Neuronal stem cell (in vitro differentiated cells): Measurements from ENCODE around the gene SERPINA1.

ENCODE experiments used
- DNase-seq: peaks from one replicate; pipeline ENCODE4 v3.0.0-alpha.2; 2013; ENCODE audit warnings: low spot score
- H2AFZ ChIP-seq: one replicate; pipeline ENCODE4 v1.6.1; 2013; ENCODE audit warnings: mild to moderate bottlenecking, low read length, inconsistent platforms
- H2AK5ac ChIP-seq: 2 replicates; pipeline ENCODE4 v1.6.1; 2013; ENCODE audit warnings: low read depth, mild to moderate bottlenecking, inconsistent platforms, low read length, moderate library complexity, mixed read lengths
- H2BK120ac ChIP-seq: 2 replicates; pipeline ENCODE4 v1.6.1; 2013; ENCODE audit warnings: low read depth, mild to moderate bottlenecking, inconsistent platforms, low read length, moderate library complexity, mixed read lengths
- H2BK12ac ChIP-seq: one replicate; pipeline ENCODE4 v1.6.1; 2013; ENCODE audit warnings: low read length, inconsistent platforms
- H2BK15ac ChIP-seq: 2 replicates; pipeline ENCODE4 v1.6.1; 2013; ENCODE audit warnings: mild to moderate bottlenecking, low read length, inconsistent platforms, mixed read lengths
- H2BK5ac ChIP-seq: one replicate; pipeline ENCODE4 v1.6.1; 2013; ENCODE audit warnings: inconsistent platforms, mild to moderate bottlenecking, low read length, moderate library complexity
- H3K14ac ChIP-seq: one replicate; pipeline ENCODE4 v1.6.1; 2013; ENCODE audit warnings: low read length, inconsistent platforms
- H3K18ac ChIP-seq: 2 replicates; pipeline ENCODE4 v1.6.1; 2013; ENCODE audit warnings: low read length, inconsistent platforms
- H3K23ac ChIP-seq: 2 replicates; pipeline ENCODE4 v1.6.1; 2013; ENCODE audit warnings: low read depth, mild to moderate bottlenecking, mixed read lengths, low read length, inconsistent platforms; ENCODE audit not compliant: poor library complexity
- H3K27ac ChIP-seq: replicated peaks from 3 replicates; pipeline ENCODE4 v1.5.1; 2013; ENCODE audit warnings: low read length, inconsistent platforms
- H3K27me3 ChIP-seq, 3 experiments: 2 replicates each; pipeline ENCODE4 v1.6.1; 2013; ENCODE audit warnings: low read length in 3 of 3, mild to moderate bottlenecking in 2 of 3, inconsistent platforms in 1 of 3, low read depth in 1 of 3, mixed read lengths in 1 of 3, moderate library complexity in 1 of 3; ENCODE audit not compliant: control insufficient read depth in 3 of 3, insufficient read depth in 3 of 3
- H3K36me3 ChIP-seq, 2 donors: replicated peaks in 1 of 2; 2 replicates each; pipeline ENCODE4 v1.6.1; 2013; ENCODE audit warnings: low read length in 2 of 2; ENCODE audit not compliant: control insufficient read depth in 2 of 2, insufficient read depth in 2 of 2
- H3K4ac ChIP-seq: 2 replicates; pipeline ENCODE4 v1.6.1; 2013; ENCODE audit warnings: inconsistent platforms, mild to moderate bottlenecking, low read length, moderate library complexity
- H3K4me1 ChIP-seq, 2 donors: 1 replicate in 1 of 2; 2 replicates in 1 of 2; pipeline ENCODE4 v1.6.1; 2013; ENCODE audit warnings: low read length in 2 of 2, low read depth in 1 of 2; ENCODE audit not compliant: control insufficient read depth in 2 of 2, insufficient read depth in 1 of 2
- H3K4me2 ChIP-seq: one replicate; pipeline ENCODE4 v1.6.1; 2013; ENCODE audit warnings: mild to moderate bottlenecking, low read length, inconsistent platforms; ENCODE audit not compliant: insufficient read depth, poor library complexity, severe bottlenecking
- H3K4me3 ChIP-seq, 2 donors: 2 replicates each; pipeline ENCODE4 v1.5.1; 2013; ENCODE audit warnings: low read length in 2 of 2, mild to moderate bottlenecking in 2 of 2, inconsistent platforms in 1 of 2, moderate library complexity in 1 of 2
- H3K79me1 ChIP-seq: one replicate; pipeline ENCODE4 v1.6.1; 2013; ENCODE audit warnings: low read depth, mild to moderate bottlenecking, inconsistent platforms, low read length, moderate library complexity
- H3K9ac ChIP-seq: one replicate; pipeline ENCODE4 v1.6.1; 2013; ENCODE audit warnings: mild to moderate bottlenecking, low read depth, low read length, inconsistent platforms; ENCODE audit not compliant: poor library complexity
- H3K9me3 ChIP-seq, 2 donors: replicated peaks in 1 of 2; 2 replicates each; pipeline versions ENCODE3 to v1.6.1; 2013; ENCODE audit warnings: low read length in 2 of 2, mild to moderate bottlenecking in 2 of 2, inconsistent platforms in 1 of 2, low read depth in 1 of 2, mixed read lengths in 1 of 2, moderate library complexity in 1 of 2; ENCODE audit not compliant: control insufficient read depth in 2 of 2, insufficient read depth in 1 of 2
- H4K8ac ChIP-seq: one replicate; pipeline ENCODE4 v1.6.1; 2013; ENCODE audit warnings: low read depth, mild to moderate bottlenecking, inconsistent platforms, low read length, moderate library complexity
- H4K91ac ChIP-seq: one replicate; pipeline ENCODE4 v1.6.1; 2013; ENCODE audit warnings: low read length, low read depth, mild to moderate bottlenecking, inconsistent platforms; ENCODE audit not compliant: poor library complexity
- WGBS, 2 donors: extraction: QIAGEN DNeasy Blood & Tissue Kit; methylation state at CpG; one replicate each; pipeline ENCODE4 v1.1.7; 2013; ENCODE audit warnings: missing lambda C conversion rate in 2 of 2, mixed read lengths in 1 of 2; ENCODE audit not compliant: insufficient read length in 2 of 2, insufficient replicate concordance in 1 of 2; ENCODE audit errors: extremely low coverage in 2 of 2; 5-methylcytosine and 5-hydroxymethylcytosine counted together

The SERPINA1 gene

GRCh38 chr14:94380225-94381148 lies 7.9 kb downstream of the SERPINA1 start:
- Histone ChIP-seq H3K4ac (no peak overlapping the region), H3K27me3 (no peaks in the 10 kb centered on the region), H4K8ac (no peak overlapping the region), H4K91ac (no peak overlapping the region), H3K18ac (no peak overlapping the region), H2BK5ac (no peak overlapping the region), H3K36me3 (no peaks in the 10 kb centered on the region), H3K79me1 (no peaks in the 10 kb centered on the region), H2BK15ac (no peak overlapping the region), H3K4me2 (no peak overlapping the region), H3K14ac (no peak overlapping the region), H2BK120ac (peak overlapping the region; percentile 29), H3K4me1 (peaks cover 0 to 2% of the 10 kb centered on the region in 2 donors), H3K23ac (no peak overlapping the region), H3K4me3 (no peak overlapping the region), H2BK12ac (no peak overlapping the region), H3K27ac (no peak overlapping the region), H3K9ac (no peak overlapping the region), H2AFZ (no peak overlapping the region), H2AK5ac (no peak overlapping the region), H3K9me3 (no peaks in the 10 kb centered on the region)
- WGBS, 2 donors = no CpG with 5 or more reads among the region's 16 CpGs
- no peak for DNase-seq

DNA sequence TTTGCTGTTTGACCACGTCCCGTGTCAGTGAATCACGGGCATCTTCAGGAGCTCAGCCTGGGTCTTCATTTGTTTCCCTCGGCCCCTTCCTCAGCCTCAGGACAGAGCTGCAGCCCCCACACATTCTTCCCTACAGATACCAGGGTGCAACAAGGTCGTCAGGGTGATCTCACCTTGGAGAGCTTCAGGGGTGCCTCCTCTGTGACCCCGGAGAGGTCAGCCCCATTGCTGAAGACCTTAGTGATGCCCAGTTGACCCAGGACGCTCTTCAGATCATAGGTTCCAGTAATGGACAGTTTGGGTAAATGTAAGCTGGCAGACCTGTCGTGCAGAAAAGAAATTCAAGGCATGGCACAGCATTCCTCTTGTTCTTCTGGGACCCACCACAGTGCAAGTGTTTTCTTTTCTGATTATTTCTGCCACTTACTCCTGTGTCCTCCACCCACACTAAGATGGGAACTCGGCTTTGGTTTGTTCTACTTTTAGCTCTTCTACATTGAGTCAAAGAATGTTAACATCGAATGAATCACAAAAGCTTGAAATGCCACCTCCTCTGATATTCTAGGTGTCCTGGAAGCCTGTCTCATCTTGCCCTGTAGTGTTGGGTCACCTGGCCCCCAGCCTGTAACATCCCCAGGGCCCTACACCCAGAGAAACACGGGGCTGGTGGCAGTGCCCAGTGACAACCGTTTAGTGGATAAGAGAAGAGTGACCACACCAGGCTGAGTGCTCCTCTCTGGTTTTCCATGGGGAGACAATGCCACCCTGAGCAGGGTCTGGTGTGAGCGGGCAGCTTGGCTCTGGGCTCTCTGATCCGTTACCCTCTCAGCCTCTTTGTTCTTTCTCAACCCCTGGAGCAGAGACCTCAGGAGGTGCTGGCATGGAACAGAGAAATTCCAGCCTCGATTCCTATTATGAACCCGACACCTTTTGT lies 8.8 kb downstream of the SERPINA1 start:
- Histone ChIP-seq H3K9ac (no peak overlapping the region), H2BK12ac (no peak overlapping the region), H3K14ac (no peak overlapping the region), H3K4me3 (no peak overlapping the region), H2BK5ac (no peak overlapping the region), H3K4ac (no peak overlapping the region), H3K27ac (no peak overlapping the region), H3K4me2 (no peak overlapping the region), H3K18ac (no peak overlapping the region), H2AFZ (no peak overlapping the region), H2BK120ac (no peak overlapping the region), H3K4me1 (peaks cover 0 to 9% of the 10 kb centered on the region in 2 donors), H3K23ac (no peak overlapping the region), H3K79me1 (no peaks in the 10 kb centered on the region), H2BK15ac (no peak overlapping the region), H4K91ac (no peak overlapping the region), H3K9me3 (no peaks in the 10 kb centered on the region), H4K8ac (no peak overlapping the region), H3K36me3 (no peaks in the 10 kb centered on the region), H3K27me3 (no peaks in the 10 kb centered on the region), H2AK5ac (peak overlapping the region; percentile 17)
- no CpG with 5 or more reads among the region's 16 CpGs for WGBS, 2 donors
- DNase-seq = no peak

GRCh38 chr14:94378527-94379290 lies 9.7 kb downstream of the SERPINA1 start:
- no peak overlapping the region for H4K91ac ChIP-seq
- WGBS, 2 donors = no CpG with 5 or more reads among the region's 17 CpGs

More at GRCh38 chr14:94378527-94379290, 9.7 kb downstream of the SERPINA1 start:
- Histone ChIP-seq H3K79me1 (no peaks in the 10 kb centered on the region), H3K9ac (no peak overlapping the region), H2BK15ac (no peak overlapping the region), H2BK120ac (no peak overlapping the region), H3K27ac (no peak overlapping the region), H3K23ac (no peak overlapping the region), H4K8ac (no peak overlapping the region), H3K4ac (no peak overlapping the region), H3K9me3 (no peaks in the 10 kb centered on the region), H3K4me2 (no peak overlapping the region), H3K4me3 (no peak overlapping the region), H2AK5ac (peak overlapping the region; percentile 17), H2BK5ac (no peak overlapping the region), H3K36me3 (no peaks in the 10 kb centered on the region), H3K4me1 (peaks cover 0 to 11% of the 10 kb centered on the region in 2 donors), H3K18ac (peak overlapping the region; percentile 18), H3K14ac (no peak overlapping the region), H2BK12ac (no peak overlapping the region), H2AFZ (no peak overlapping the region), H3K27me3 (no peaks in the 10 kb centered on the region)
- DNase-seq = no peak
